GM21717 (cell line): ENCODE results near the gene MYH7B.

Source experiments
- ATAC-seq: cut with Tn5 transposase; IDR thresholded peaks from one replicate; pipeline ENCODE4 v1.9.1; 2021; ENCODE audit warnings: mild to moderate bottlenecking, moderate library complexity; ENCODE audit not compliant: unreplicated experiment

The MYH7B gene

GRCh38 chr20:35002426-35003210, 47.0 kb downstream of the MYH7B start:
- ATAC-seq = no peak

- no peak for ATAC-seq
These were observed 47.8 kb downstream of the MYH7B start for GRCh38 chr20:35003211-35004031.

GRCh38 chr20:35004051-35004725, 48.5 kb downstream of the MYH7B start:
- ATAC-seq = no peak

DNA sequence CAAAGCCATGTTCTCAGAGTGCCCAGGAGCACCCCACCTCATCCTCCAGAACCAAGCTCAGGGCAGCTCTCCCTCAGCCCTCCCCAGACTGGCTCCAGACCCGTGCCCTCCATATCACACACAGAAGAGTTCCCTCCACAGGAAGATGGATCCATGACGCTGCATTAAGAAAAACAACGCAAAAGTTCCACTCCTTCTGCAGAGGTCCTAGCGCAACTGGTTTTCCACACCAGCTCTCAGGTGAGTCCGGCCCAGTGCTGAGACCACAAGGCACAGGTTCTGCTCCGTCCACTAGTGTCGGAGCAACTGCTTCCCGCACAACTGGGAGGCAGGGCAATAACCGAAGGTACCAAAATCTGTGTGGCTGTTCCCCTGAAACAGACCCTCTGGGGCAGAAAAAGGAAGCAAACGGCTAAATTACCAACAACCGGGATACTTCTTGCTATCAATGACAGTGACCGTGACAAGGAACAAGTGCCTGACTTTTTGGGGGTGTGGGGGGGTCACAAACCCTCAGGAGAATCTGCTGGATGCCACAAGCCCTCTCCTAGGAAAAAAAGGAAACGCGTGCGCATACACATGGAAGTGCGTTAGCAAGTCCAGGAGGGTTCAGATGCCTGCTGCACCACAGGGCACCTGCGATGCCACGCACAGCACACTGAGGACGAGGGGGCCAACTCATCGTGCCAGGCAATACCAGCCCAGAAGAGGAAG, 49.2 kb downstream of the MYH7B start:
- no peak for ATAC-seq
